NCI-H2196 treated with DMSO at 0.1 percent for 48 hours (cell line): ENCODE data around the gene TRIM7.

ENCODE experiments used
- DNase-seq: peaks from one replicate; lab custom pipeline; 2025; ENCODE audit not compliant: unreplicated experiment; lab: John Stamatoyannopoulos, UW

TRIM7 gene

GRCh38 chr5:181233088-181233800 is 28.2 kb upstream of the TRIM7 start:
- no peak for DNase-seq

- DNase-seq = no peak
These were observed 27.6 kb upstream of the TRIM7 start for GRCh38 chr5:181232593-181232992.

- no peak for DNase-seq
These were observed 26.4 kb upstream of the TRIM7 start for GRCh38 chr5:181231432-181231831.

GRCh38 chr5:181230551-181230950 is 25.6 kb upstream of the TRIM7 start:
- no peak for DNase-seq

- no peak for DNase-seq
These were observed 25.0 kb upstream of the TRIM7 start for GRCh38 chr5:181229996-181230395.

- no peak for DNase-seq
These were observed 19.6 kb upstream of the TRIM7 start for GRCh38 chr5:181224390-181225229.

GRCh38 chr5:181223729-181224389 is 18.9 kb upstream of the TRIM7 start:
- no peak for DNase-seq

GRCh38 chr5:181223058-181223728 is 18.2 kb upstream of the TRIM7 start, which contains the start of gene TRIM41:
TRIM41 (plus strand) TSS chr5:181223281; CDS start chr5:181224000, 719 bp downstream.
- no peak for DNase-seq

- DNase-seq = no peak
These were observed 17.6 kb upstream of the TRIM7 start for GRCh38 chr5:181222630-181223057.

GRCh38 chr5:181221792-181222629 is 17.0 kb upstream of the TRIM7 start:
- no peak for DNase-seq

- no peak for DNase-seq
These were observed 16.3 kb upstream of the TRIM7 start for GRCh38 chr5:181221105-181221791.

- DNase-seq = no peak
These were observed 15.2 kb upstream of the TRIM7 start for GRCh38 chr5:181220178-181220515.

- DNase-seq = no peak
These were observed 14.5 kb upstream of the TRIM7 start for GRCh38 chr5:181219262-181220177.

- DNase-seq = no peak
These were observed 13.8 kb upstream of the TRIM7 start for GRCh38 chr5:181218795-181219124.

- DNase-seq = no peak
These were observed 12.7 kb upstream of the TRIM7 start for GRCh38 chr5:181217803-181218062.

- DNase-seq = no peak
These were observed 12.3 kb upstream of the TRIM7 start for GRCh38 chr5:181217111-181217802.

GRCh38 chr5:181215997-181216989 is 11.3 kb upstream of the TRIM7 start:
- no peak for DNase-seq
